Stimulated activated naive CD8-positive, alpha-beta T cell treated with anti-CD3 and anti-CD28 coated beads, Interleukin-15, Interleukin-2, amounts not matched to agents 100 U/mL and 50 U/mL, for 24 hours (primary cell): Measurements from ENCODE around the gene TTC39B.

Experiments used
- ATAC-seq: fragments of 150-1000 bp; cut with Tn5 transposase; one replicate; pipeline ENCODE4 v1.10.0; 2021
- DNase-seq: peaks from one replicate; pipeline ENCODE4 v3.0.0; 2021

TTC39B gene

GRCh38 chr9:15176836-15177235 is 130.2 kb downstream of the TTC39B start:
- no peak for ATAC-seq
- DNase-seq = no peak

- ATAC-seq = no peak
- DNase-seq = no peak
Measured at GRCh38 chr9:15163931-15164330, 143.1 kb downstream of the TTC39B start.

GRCh38 chr9:15161753-15162152 is 145.3 kb downstream of the TTC39B start:
- DNase-seq = no peak
- ATAC-seq = no peak

DNA sequence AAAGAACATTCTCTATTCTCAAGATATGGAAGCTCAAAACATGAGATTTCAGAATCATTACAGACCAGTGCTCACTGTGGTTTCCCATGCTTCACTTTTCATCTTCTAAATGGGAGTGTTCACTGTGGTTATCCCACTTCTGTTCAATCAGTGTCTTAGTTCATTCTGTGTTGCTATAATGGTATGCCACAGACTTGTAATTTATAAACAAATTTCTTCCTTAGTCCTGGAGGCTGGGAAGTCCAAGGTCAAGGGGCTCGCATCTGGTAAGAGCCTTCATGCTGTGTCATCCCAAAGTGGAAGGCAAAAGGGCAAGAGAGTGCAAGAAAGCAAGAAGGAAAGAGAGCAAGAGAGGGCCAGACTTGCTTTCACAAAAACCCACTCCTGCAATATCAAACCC is 146.3 kb downstream of the TTC39B start:
- no peak for ATAC-seq
- no peak for DNase-seq

- no peak for ATAC-seq
Measured at GRCh38 chr9:15158064-15158463, 149.0 kb downstream of the TTC39B start.

GRCh38 chr9:15157381-15157780 is 149.6 kb downstream of the TTC39B start:
- DNase-seq = no peak
- ATAC-seq = no peak

More at GRCh38 chr9:15158064-15158463, 149.0 kb downstream of the TTC39B start:
- DNase-seq = no peak

GRCh38 chr9:15156241-15156640 is 150.8 kb downstream of the TTC39B start:
- DNase-seq (no peak), ATAC-seq (no peak)

DNA sequence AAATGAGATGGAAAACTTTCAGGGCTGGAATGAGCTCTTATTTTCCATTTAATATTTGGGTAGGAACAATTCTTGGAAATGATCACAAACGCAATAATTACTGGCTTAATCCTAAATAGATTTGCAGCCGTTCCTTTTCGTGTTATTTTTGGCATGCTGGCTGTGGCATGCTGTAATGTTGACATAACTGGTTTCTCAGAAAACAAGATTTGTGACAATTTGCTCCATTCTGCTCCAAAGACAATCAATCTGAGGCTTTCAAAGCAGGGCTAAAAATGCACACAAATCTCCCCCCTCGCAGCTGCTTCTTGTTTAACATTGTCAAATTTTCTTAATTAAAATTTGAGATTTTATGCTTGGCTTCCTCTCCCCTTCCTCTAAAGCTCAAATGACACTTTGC is 151.2 kb downstream of the TTC39B start:
- DNase-seq = no peak
- ATAC-seq = no peak

DNA sequence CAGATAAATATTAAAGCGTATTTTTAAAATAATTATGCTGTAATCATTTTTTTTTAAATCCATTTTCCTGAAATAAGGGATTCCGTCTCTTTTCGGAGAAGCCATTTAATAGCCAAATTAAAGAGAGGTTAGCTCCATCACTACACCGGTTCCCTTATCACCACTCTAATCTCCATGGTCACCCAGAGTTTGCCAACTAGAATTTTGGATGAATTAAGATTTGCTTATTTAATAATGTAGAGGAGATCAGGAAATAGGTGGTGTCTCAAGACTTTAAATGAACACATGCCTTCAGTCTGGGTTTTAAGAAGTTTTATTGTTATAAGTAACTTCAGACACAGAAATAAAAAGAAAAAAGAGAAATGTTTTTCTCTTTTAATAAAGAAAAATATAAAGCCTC is 151.7 kb downstream of the TTC39B start:
- ATAC-seq (no peak), DNase-seq (no peak)

DNA sequence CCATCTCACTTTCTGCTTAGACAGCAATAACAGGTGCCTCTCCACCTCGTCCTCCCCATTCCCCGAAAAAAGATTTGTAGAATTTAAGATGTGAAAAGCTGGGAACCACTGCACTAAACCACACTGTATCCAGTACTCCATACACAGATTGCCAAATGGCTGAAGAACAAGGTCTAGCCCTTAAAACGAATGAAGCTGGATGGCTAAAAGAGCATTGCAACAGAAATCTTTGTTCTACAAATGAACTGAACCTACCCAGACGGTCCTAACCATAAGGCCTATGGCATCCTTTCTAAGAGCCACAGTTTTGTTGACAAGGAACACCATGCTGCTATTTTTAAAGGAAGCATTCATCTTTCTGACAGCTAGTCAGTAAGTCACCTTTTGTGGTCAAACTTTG is 152.3 kb downstream of the TTC39B start:
- no peak for ATAC-seq
- no peak for DNase-seq

DNA sequence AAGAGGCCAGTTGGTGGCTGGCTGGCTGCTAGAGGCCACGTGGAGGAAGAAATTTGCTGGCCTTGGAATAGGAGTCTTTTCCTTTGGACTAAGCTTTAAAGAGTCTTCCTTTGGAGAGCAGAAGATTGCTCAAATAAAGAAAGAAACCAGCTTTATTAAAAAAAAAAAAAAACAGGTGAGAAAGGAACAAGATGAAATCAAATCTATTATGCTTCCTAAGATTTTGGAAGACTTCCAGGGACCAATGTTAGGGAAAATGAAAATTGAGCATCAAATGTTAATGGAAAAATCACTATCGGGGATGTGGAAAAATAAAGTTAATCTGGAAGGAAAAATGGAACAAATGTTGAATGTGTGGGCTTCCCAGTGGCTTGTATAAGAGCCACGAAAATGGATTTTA is 153.1 kb downstream of the TTC39B start:
- no peak for DNase-seq
- ATAC-seq = no peak

DNA sequence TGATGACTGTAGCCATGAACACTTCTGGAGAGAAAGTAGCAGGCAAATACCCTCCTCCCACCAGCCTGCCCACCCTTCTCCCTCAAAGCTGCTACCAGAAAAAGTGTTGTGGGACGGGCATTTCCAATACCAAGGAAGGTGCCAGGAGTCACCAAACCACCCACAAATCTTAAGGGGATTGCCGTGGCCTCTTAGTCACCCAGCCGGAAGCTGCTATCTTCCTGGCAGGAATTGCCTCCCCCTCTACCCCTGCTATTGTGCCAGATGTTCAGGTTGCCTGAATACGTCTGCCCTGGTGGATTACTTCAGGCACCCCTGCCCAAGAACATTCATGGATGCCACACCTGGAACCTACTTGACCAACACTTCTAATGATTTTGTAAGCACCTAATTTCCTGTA is 156.1 kb downstream of the TTC39B start:
- DNase-seq (no peak), ATAC-seq (no peak)

GRCh38 chr9:15149450-15149849 is 157.6 kb downstream of the TTC39B start:
- ATAC-seq = no peak
- no peak for DNase-seq

- no peak for DNase-seq
- no peak for ATAC-seq
Measured at GRCh38 chr9:15146268-15146700, 160.7 kb downstream of the TTC39B start.

DNA sequence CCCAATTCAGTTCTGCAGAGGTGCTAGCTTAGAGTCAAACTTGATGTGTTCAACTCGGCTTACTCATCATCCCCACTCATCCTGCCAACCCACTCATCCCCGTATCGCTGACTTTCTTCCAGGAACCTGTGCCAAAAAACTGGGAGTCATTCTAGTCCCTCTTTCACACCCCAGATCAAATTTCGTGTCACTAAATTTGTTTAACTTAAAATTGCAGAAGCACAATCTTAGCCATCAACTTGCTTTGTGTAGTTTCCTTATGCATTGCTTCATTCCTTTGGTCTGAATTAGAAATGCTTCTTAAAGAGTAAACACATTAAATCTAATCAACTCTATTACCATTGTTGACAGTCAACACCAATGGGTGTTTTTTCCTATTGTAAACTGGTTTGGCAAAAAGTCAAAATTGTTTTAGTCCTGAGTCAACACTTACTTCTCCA is 162.4 kb downstream of the TTC39B start:
- ATAC-seq (no peak), DNase-seq (no peak)

- no peak for DNase-seq
- ATAC-seq = peak; percentile 55
Measured at GRCh38 chr9:15142878-15143534, 164.0 kb downstream of the TTC39B start.

DNA sequence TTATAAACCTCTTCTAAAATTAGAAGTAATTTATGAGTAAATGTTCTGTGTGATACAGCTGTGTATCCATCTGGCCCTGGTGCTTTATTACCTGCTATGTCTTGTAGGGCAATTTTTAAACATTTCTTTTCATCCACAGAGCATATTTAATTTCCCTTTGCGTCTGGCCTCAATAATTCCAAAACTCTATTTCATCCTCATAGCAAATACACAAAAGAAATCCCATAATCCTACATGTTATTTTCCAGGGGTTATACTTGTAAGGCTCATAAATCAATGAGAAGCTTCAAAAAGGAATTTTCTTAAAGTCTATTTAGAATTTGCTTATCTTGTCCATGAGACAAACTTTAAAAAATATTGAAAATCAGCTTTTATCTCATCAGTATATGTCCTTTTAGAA is 167.0 kb downstream of the TTC39B start:
- ATAC-seq (no peak), DNase-seq (no peak)

DNA sequence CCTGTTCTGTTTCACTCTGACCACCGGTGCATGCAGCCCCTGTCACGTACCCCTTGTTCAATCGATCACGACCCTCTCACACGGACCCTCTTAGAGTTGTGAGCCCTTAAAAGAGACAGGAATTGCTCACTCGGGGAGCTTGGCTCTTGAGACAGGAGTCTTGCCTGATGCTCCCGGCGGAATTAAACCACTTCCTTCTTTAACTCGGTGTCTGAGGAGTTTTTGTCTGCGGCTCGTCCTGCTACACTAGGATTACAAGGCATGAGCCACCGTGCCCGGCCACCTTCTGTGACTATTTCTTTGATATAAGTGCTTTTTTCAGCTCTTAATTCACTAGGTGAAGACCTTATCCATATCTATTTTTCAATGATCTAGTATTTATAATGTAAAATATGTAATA is 167.5 kb downstream of the TTC39B start:
- ATAC-seq (no peak), DNase-seq (no peak)

DNA sequence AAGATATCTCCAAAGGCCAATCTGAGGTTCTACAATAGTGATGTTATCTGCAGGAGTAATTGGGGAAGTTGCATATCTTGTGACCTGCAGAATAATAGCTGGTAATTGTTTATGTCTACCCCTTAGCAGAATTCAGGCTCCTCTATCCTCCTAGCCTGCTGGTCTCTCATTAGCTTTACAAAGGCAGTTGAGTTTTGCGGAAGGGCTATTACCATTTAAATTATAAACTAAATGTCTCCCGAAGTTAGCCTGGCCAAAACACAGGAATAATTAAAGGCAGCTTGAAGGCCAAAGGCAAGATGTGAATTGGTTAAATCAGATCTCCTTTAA is 168.7 kb downstream of the TTC39B start:
- DNase-seq = no peak
- ATAC-seq = no peak

DNA sequence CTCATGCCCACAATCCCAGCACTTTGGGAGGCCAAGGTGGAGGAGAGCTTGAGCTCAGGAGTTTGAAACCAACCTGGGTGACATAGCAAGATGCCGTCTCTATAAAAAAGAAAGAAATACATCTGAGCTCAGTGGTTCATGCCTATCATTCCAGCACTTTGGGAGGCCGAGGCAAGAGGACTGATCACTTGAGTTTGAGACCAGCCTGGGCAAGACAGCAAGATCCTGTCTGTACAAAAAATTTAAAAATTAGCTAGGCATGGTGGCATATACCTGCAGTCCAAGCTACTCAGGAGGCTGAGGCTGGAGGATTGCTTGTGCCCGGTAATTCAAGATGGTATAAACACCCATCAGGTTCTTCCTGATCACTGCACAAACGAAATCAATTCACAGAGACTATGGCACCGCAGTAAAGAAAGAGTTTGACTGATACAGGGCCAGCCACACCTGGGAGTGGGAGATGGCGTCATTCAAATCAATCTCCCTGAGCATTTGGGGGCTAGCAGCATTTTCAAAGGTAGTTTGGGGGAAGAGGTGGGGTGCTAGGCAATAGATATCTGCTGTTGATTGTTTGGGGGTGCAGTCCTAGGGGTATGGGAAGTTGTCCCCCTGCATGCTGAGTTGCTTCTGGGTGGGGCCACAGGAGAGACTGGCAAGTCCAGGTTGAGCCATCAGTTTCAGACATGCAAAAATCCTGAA is 169.2 kb downstream of the TTC39B start:
- DNase-seq (no peak), ATAC-seq (no peak)

DNA sequence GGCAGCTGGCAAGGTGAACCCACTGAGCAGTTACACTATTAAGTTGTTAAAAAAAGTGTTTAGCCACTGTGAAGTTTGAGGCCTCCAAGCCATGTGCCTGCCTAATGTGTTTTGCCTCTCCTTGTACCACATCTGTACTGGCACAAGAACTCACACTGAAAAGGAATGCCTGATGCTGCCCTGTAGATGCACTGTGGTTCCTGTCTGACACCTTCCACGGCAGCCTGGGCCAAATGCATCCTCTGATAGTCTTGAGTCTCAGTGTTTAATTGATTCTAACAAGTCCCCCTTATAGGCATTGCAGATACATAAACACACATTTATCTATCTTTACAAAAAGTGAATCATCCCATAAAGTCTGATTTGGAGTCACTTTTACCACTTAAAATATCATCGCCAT is 169.9 kb downstream of the TTC39B start:
- no peak for ATAC-seq
- DNase-seq = no peak

DNA sequence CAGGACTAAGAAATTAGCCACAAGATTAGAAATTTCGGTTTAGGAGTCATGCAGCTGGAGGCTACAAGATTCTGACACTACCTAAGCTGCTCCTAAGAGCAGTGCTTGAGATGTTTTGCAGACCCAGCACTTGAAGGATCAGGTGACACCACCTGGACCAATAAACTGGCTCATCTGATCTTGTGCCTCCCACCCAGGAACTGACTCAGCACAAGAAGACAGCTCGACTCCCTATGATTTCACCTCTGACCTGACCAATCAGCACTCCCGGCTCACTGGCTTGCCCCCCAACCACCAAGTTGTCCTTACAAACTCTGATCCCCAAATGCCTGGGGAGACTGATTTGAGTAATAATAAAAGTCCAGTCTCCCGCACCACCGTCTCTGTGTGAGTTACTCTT is 170.4 kb downstream of the TTC39B start:
- peak; percentile 4 for DNase-seq
- no peak for ATAC-seq

- DNase-seq = peak; percentile 26
- ATAC-seq = peak; percentile 76
Measured at GRCh38 chr9:15135164-15135792, 171.7 kb downstream of the TTC39B start.

DNA sequence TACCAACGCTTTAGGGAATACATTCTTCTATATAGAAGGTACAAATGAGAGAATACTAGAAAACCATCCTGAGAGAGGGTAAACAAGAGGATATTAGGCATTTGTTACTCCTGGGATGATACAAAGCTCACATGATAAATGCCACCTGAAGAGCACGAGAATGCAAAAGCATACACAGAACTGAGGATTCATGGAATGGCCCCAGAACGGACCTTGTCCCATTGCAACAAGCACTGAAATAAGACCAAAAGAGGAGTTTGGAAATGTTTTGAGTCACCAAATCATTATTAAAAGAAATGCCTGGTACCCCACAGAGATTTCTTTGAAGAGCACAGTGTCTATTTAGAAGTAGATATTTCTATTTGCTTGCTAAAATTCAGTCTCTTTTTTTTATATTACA is 173.5 kb downstream of the TTC39B start:
- no peak for DNase-seq
- no peak for ATAC-seq
